Urothelium cell line (cell line): ENCODE measurements around the gene CEP72.
"Not testable (repeated sequence)": the region's sequence is repeated elsewhere in the genome, so short reads cannot be mapped to it uniquely, and the experiment has no call there.

Experiments
- DNase-seq: peaks from one replicate; pipeline ENCODE4 v3.0.0; 2011; ENCODE audit warnings: low spot score, mixed read lengths
- FAIRE-seq: peaks from 2 replicates; lab custom pipeline; 2011; peaks lifted over from hg19 to GRCh38; lab: Jason Lieb, UNC

CEP72 gene

GRCh38 chr5:610744-611730 lies 1.1 kb upstream of the CEP72 start:
- DNase-seq, result no peak
- FAIRE-seq, result peak; percentile 90

GRCh38 chr5:612498-613424 lies 621 bp downstream of the CEP72 start:
- peak; percentile 57 for DNase-seq
- FAIRE-seq, result no peak

DNA sequence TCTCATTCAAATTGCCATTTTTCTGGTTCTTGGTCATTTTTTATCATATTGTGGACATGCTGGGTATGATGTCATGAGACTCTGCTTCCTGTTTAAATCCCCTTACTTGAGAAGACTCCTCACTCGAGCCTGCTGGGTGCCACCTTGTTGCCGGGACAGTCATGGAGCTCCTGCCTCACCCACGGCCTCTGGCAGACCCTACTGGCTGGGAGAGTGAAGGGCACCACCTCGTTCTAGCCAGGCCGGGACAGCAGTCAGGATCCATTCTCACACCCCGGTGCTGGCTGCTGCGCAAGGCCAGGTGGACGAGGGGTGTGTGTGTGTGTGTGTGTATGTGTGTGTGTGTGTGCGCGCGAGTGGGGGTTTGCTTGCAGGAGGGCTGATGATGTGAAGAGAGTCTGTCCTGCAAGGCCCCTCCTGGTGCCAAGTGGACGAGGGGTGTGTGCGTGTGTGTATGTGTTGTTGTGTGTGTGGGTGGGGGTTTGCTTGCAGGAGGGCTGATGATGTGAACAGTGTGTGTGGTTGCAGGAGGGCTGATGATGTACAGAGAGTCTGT lies 4.4 kb downstream of the CEP72 start:
- FAIRE-seq (peak; percentile 9), DNase-seq (no peak)

DNA sequence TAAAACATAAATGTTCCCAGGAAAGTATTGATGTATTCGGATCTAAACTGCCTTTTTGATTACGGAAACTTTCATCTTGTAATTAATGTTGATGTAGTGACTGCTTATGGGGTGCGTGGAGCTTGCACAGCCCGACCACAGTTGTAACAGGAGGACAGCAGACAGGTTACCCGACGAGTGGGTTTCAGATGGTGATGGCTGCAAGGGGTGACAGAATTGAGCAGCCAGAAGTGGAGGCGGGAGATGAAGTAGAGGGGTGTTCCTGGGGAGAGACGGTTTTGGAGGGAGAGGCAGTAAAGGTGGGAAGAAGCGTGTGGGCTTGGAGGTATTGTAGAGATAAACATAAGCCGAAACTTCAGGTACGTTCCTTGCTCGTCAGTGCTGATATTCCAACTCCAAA lies 5.8 kb downstream of the CEP72 start:
- DNase-seq (no peak), FAIRE-seq (no peak)

DNA sequence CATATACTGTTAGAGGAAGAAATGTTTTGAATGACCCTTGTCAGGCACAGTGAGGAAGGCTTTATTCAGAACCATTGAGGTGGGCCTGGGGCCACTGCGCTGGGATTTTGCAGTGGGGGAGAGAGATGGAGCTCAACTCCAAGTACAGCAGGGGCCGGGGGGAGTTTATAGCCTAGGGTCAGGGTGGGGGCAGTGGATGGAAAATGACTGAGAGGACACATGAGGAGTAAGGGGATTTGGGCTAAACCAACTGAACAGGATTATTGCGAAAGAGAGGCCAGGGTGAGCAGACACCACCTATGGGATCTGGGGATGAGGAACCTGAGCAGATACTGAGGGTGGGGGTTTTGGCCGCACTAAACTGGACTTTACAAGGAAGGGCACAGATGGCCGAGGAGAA lies 6.3 kb downstream of the CEP72 start:
- DNase-seq (no peak), FAIRE-seq (no peak)

DNA sequence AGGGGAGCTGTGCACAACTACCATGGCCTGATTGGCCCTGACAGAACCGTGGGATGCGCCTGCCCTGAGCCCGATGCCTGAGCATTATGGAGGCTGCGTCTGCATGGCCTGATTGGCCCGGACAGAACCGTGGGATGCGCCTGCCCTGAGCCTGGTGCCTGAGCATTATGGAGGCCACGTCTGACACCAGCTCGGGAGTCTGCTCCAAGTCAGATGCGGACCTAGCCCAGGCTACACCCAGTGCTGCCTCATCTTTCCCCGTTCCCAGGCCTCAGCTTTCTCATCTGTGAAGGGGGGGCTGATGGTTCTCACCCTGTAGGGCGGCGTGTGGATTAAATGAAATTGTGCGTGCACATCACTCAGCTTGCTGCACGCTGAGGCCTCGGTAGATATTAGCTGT lies 7.3 kb downstream of the CEP72 start:
- no peak for FAIRE-seq

GRCh38 chr5:620152-620551 lies 8.0 kb downstream of the CEP72 start:
- DNase-seq, result no peak
- FAIRE-seq, result no peak

More for the DNA sequence above, 7.3 kb downstream of the CEP72 start:
- DNase-seq, result no peak

DNA sequence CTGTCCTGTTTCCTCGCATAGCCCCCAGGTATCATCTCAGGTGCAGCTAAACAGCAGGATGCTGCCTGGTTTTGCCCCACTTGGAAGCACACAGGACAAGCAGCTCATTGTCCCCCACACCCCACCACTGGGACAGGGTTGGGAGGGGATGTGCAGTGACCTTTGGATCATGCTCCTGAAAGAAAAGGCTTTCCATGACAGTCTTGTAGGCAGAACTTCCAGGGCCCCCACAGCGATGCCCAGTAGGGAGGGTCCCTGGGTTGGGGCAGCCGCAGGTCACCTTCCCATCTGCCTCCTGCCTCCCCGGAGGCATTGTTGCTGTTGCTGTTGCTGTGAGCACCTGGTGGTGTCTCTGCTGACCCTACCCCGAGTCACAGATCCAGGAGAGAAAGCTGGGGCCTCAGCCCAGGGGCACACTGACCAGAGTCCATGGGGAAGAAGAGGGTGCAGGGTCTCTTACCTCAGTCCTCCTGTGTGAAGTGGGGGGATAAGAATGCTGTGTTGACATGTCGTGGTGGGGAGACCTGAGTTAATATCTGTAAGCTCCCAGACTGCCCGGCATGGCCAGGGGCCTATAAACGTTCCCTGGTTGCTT lies 8.5 kb downstream of the CEP72 start:
- DNase-seq (no peak), FAIRE-seq (no peak)

GRCh38 chr5:621341-621761 lies 9.2 kb downstream of the CEP72 start:
- FAIRE-seq, result no peak
- DNase-seq, result no peak

DNA sequence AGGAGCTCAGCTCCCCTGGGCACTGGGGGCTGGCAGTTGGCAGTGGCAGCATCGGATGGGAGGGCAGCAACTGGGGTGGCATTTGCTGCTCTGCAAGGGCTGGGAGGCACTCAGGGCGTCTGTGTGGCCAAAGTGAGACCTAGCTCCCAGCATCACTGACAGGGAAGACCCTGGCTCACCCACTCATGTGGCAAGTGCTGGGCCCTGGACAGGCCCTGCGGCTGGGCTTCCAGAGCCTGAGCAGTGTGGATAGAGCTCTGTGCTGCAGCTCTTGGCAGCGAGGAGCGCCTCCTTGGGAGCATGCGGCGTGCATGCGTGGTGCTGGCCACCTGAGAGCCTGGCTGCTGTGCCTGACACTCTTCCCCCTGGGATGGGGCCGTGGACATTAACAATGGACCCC lies 10.2 kb downstream of the CEP72 start:
- no peak for FAIRE-seq
- no peak for DNase-seq

DNA sequence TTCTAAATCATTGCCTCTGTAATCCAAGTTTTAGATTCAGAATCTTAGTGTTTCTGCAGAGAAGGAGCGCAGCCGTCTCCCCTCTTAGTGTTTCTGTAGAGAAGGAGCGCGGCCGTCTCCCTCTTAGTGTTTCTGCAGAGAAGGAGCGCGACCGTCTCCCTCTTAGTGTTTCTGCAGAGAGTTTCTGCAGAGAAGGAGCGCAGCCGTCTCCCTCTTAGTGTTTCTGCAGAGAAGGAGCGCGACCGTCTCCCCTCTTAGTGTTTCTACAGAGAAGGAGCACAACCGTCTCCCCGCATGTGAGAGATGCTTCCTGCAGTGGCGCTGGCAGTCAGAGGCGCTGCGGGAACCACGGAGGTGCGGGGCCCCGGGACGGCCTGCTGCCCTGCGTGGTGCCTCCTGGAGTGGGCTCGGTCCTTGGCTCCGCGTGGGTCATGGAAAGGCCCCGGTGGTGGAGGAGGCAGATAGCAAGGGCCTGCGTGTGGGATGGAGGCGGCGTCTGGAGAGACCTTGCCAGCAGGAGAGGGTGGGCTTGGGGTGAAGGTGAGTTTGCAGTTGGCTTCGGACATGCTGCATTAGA lies 10.9 kb downstream of the CEP72 start:
- FAIRE-seq, result no peak

DNA sequence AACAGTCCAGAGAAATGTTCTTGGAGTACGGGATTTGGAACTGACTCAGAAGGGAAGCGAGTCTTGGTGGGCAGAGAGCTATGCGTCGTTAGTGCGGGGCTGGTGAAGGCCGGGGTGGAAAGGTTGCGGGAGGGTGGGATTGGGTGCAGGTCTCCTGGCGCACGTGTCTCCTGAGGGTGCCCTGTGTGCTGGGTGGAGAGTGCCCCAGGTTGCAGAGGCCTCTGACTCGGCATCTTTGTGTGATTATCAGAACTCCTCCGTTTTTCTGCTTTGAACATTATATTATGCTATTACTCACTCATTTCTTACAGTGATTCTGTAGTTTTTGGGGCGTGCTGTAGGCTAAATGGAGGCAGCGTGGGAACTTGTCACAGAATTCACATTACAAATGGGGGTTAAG lies 11.4 kb downstream of the CEP72 start:
- DNase-seq, result no peak
- no peak for FAIRE-seq

More for the DNA sequence above, 10.9 kb downstream of the CEP72 start:
- DNase-seq, result no peak

- FAIRE-seq (no peak), DNase-seq (no peak)
Measured at GRCh38 chr5:624118-624950, 12.2 kb downstream of the CEP72 start.

GRCh38 chr5:624951-625230 lies 12.8 kb downstream of the CEP72 start:
- no peak for FAIRE-seq
- no peak for DNase-seq

- DNase-seq (no peak), FAIRE-seq (no peak)
Measured at GRCh38 chr5:625516-625915, 13.4 kb downstream of the CEP72 start.

DNA sequence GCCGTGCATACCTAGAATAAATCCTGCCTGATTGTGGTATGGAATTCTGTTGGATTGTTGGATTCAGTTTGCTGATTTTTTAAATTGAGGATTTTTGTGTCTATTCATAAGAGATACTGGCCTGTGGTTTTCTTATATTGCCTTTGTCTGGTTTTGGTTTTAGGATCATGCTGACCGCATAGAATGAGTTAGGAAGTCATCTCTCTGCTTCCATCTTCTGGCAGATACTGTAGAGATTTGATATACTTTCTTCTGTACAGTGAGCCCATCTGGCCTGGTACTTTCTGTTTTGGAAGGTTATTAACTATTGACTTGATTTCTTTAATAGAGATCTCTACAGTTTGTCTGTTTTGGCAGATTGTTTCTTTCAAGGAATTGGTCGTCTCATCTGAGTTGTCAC lies 14.7 kb downstream of the CEP72 start:
- DNase-seq (no peak), FAIRE-seq (no peak)

DNA sequence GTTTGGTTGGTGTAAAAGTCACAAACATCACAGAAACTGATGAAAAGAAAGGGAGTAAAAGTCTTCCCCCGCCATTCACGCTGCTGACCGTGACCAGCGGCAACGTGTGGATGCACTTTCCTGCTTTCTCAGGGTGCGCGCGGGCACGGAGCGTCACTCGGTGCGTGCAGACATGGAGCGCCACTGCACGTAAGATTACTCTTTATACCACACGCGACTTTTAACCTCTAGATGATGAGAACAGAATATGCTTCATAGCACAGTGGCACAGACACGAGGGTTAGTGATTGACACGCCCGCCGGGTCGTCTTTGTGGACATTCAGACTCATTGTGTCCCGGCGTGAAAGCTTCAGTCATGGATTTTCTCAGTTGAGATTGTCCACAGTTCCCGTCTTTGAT lies 15.7 kb downstream of the CEP72 start:
- DNase-seq (no peak), FAIRE-seq (no peak)

- DNase-seq, FAIRE-seq: not testable (repeated sequence)
Measured at GRCh38 chr5:628351-629205, 16.4 kb downstream of the CEP72 start.

DNA sequence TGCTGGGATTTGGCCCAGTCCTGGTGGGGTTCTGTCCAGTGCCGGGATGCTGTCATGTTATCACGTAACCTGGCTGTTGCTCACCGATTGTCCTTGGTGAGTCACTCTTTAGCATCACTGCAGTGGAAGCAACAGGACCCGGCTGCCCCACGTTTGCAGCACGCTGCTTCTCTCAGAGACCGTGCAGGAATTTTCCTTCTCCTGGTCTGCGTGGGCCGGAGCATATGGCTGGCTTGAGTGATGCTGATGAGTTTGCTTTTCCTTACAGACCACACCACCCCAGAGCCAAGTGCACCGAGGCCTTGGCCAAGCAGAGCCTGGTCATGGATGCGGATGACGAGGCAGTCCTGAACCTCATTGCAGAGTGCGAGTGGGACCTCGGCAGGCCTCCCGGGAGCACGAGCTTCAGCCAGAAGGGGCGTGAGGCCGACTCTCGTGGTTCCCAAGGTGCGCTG lies 21.4 kb downstream of the CEP72 start:
- FAIRE-seq, result no peak
- DNase-seq, result no peak
